Keratinocyte (primary cell): ENCODE data around the gene DDA1.

Experiments
- CTCF ChIP-seq, 3 experiments: IDR thresholded peaks in 1 of 3; conservative IDR thresholded peaks in 1 of 3; optimal IDR thresholded peaks in 1 of 3; 2 replicates in 2 of 3; 3 replicates in 1 of 3; pipeline versions ENCODE3 to v1.5.1; 2011; ENCODE audit warnings: low read length in 3 of 3, mild to moderate bottlenecking in 3 of 3, moderate library complexity in 2 of 3, control low read depth in 1 of 3, inconsistent platforms in 1 of 3; ENCODE audit not compliant: insufficient read depth in 2 of 3; ENCODE audit errors: extremely low read depth in 1 of 3
- EZH2 ChIP-seq: IDR thresholded peaks from one replicate; pipeline ENCODE4 v1.6.1; 2012; ENCODE audit warnings: inconsistent platforms, mild to moderate bottlenecking, low read length, moderate library complexity

DNA sequence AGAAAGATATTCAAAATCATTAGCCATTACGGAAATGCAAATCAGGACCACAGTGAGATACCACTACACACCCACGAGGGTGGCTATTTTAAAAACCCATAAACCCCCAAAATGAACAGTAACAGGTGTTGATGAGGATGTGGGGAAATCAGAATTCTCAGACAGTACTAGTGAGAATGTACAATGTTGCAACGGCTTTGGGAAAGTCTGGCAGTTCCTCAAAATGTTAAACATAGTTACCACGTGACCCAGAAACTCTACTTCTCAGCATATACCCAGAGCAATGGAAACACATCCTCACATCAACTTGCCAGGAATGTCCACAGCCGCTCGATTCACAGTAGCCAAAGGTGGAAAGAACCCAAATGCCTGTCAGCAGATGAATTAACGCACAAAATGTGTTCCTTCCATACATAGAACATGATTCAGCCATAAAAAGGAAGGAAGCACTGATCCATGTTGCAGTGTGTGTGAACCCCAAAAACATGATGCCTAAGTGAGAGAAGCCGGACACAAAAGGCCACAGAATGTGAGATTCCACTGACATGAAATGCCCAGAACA lies 60.7 kb downstream of the DDA1 start:
- TF ChIP-seq CTCF (optimal IDR thresholded peaks at IDR 0.05 in 1 of 3, IDR thresholded peaks at IDR 0.05 in 1 of 3, conservative IDR thresholded peaks at IDR 0.05 in 1 of 3; ENCODE audit: extremely low read depth in 1 of 3, insufficient read depth in 2 of 3, low read length in 3 of 3) (no peak), EZH2 (no peak)
